LNCaP clone FGC (cell line): Measurements from ENCODE around the gene SHH.

Experiments
- DNase-seq: peaks from one replicate; pipeline ENCODE4 v3.0.0-alpha.2; 2011; ENCODE audit warnings: low read depth
- H3K4me3 ChIP-seq: 2 replicates; pipeline ENCODE4 v1.5.1; 2011; ENCODE audit warnings: mild to moderate bottlenecking, low read depth, low read length, control low read depth
- CTCF ChIP-seq: IDR thresholded peaks from 2 replicates; pipeline ENCODE4 v1.5.1; 2012; ENCODE audit warnings: mild to moderate bottlenecking; ENCODE audit not compliant: control insufficient read depth, insufficient read depth; ENCODE audit errors: extremely low read depth

Gene SHH

DNA sequence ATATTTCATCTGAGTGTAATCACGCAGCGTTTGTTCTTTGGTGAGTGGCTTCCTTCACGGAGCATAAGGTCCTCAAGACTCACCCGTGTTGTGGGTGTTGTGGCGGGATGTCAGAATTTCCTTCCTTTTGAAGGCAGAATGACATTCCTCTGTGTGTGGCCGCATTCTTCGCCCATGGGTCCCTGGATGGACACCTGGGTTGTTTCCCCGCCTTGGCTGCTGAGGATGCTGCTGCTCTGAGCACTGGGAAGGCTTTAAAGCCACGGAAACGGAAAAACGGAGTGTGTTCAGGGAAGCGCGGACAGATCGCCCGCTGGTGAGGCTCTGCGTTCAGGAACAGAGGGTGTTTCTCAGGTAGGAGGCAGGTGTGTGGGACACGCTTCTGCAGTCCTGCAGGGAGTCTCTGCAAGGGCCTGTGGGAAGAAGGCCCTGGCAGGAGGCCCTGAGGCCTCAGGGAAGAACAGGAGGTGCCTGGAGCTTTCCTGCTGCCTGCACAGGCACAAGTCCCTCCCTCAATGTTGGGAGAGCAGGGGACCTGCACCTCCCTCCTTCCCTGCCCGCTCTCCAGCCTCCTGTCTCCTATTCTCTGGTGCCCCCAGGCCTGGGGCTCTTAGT is 35.7 kb upstream of the SHH start:
- no peak for DNase-seq
- H3K4me3 ChIP-seq: no peak overlapping the region
- TF ChIP-seq CTCF: no peak

DNA sequence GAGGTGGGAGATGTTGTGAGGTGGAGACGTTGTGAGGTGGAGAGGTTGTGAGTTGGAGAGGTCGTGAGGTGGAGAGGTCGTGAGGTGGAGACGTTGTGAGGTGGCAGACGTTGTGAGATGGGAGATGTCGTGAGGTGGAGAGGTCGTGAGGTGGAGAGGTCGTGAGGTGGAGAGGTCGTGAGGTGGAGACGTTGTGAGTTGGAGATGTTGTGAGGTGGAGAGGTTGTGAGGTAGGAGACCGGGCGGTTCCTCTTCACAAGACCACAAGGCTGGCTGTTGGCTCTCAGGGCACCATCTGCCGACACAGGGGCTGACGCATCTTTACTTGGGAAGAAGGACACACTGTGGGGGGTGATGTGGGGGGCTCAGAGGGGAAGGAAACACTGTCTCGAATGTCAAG is 34.7 kb upstream of the SHH start:
- no peak for TF ChIP-seq CTCF
- no peak for DNase-seq

DNA sequence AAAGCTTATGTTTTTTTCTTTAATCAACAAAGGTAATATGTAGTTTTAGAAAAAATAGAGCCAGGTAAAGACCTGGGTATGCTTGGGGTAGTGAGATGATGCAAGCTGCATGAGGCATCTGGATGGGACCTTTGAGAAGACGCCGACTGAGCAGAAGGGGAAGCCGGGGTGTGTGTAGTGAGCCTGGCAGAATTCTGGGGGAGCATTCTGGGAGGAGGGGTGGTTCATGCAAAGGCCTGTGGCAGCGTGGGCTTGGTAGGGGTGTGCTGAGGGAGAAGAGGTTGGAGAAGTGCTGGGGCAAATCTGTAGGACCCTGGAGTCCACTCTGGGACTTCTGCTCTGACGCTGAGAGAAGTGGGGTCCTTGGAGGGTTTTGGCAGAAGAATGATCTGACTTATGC is 33.9 kb upstream of the SHH start:
- no peak for DNase-seq
- H3K4me3 ChIP-seq: no peak overlapping the region
- TF ChIP-seq CTCF: no peak

More for the DNA sequence above, 34.7 kb upstream of the SHH start:
- no peak overlapping the region for H3K4me3 ChIP-seq

- no peak for DNase-seq
- no peak overlapping the region for H3K4me3 ChIP-seq
- no peak for TF ChIP-seq CTCF
Observed at GRCh38 chr7:155845226-155845625, 33.0 kb upstream of the SHH start.

GRCh38 chr7:155844526-155844925 is 32.3 kb upstream of the SHH start:
- H3K4me3 ChIP-seq: no peak overlapping the region
- no peak for DNase-seq
- TF ChIP-seq CTCF: no peak

DNA sequence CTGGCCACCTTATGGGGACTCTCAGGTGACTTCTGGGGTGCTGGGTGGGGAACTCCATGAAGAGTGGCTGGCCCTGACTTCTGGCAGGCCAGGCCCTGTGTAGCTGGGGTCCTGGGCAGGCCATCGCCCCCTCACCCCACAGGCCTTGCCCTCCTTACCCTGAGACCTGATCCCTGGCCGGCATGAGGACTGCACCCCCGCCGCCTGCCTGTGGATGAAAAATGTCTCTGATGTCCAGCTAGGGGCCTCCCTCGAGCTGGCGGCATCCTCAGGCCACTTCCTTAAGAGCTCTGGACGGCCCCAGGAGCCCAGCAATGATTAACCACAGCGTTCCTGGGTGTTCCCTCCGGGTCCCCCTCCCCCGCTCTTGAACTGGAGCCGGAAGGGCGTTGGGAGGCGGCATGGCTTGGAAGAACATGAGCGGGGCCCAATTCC is 31.8 kb upstream of the SHH start:
- TF ChIP-seq CTCF: no peak
- no peak for DNase-seq
- H3K4me3 ChIP-seq: no peak overlapping the region

DNA sequence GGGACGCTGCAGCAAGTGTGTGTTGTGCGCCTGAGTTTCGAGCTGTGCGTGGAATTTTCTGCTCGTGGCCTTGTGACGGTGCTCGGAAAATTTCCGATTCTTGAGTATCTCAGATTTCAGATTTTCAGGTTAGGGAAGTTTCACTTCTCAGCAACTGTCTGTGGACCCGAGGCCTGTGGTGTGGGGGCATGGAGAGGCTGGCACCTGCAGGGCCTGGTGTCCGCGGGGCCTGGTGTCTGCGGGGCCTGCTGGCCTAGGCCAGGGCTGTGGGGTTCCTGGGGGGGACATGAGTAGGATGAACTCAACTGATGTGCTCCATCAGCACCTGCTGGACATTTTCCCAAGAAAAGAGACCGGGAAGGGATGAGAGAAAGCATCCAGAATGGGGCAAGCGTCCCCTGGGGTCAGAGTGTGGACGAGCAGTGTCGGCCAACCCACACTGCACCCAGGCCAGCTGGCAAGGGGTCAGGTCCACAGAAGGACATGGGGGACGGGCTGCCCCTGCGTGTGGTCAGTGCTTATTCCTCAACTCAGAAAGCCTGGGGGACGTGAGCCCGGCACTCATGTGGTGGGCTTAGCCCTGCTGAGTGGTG is 31.3 kb upstream of the SHH start:
- no peak overlapping the region for H3K4me3 ChIP-seq
- TF ChIP-seq CTCF: no peak
- DNase-seq: no peak
